DND-41 (cell line): ENCODE results near the gene ADAMTS16.

Experiments used
- CTCF ChIP-seq: IDR thresholded peaks from 2 replicates; pipeline ENCODE4 v1.5.1; 2012; ENCODE audit warnings: borderline replicate concordance, low read length, moderate library complexity, mild to moderate bottlenecking; ENCODE audit not compliant: poor library complexity, severe bottlenecking; ENCODE audit errors: extremely low read depth
- EZH2 ChIP-seq: IDR thresholded peaks from 3 replicates; pipeline ENCODE4 v1.6.1; 2012; ENCODE audit warnings: borderline replicate concordance, low read depth, mild to moderate bottlenecking, moderate library complexity, low read length, inconsistent platforms; ENCODE audit not compliant: severe bottlenecking

DNA sequence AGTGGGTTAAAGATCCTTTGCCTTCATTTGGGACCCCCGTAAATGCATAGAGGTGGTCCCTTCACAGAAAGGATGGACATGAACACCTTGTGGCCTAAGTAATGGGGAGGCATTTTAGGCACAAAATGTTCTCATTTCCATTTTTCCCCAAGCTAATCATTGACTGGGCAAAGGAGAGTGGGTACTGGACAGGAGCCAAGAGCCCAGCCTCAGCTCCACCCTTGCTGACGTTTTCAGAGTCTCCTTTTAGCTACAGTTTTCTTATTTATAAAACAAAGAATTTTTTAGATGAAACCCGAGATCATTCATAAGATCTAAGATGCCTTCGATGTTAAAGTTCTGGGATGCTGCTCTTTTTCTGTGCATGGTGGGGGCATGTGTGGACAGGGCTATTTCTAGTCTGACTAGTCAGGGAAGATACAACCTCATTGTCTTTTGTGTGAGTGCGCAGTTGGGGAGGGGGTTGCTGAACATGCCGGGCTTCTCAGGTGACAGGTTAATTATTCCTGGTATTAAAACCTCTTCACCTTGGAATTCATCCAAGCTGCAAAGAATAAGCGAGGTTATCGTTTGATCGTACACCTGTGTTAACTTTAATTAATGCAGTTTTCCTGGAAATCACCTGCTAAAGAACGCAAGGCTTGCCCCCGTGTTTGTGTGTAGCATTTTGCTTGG is 48.4 kb downstream of the ADAMTS16 start:
- TF ChIP-seq CTCF (no peak), EZH2 (no peak)
